Endothelial cell (in vitro differentiated cells): ENCODE measurements around the gene LSM10. TPM values are rescaled to one million over a fixed set of nuclear protein-coding genes. Genes with fewer than 3 reads are reported as not detected.
A peak's percentile ranks its signal among the peaks of the same experiment; 100 is the strongest.

Experiments
- DNase-seq: peaks from one replicate; pipeline ENCODE4 v3.0.0; 2021; ENCODE audit warnings: low spot score
- H3K27ac Mint-ChIP-seq: one replicate; pipeline ENCODE4 v1.8.0; 2021; ENCODE audit warnings: mixed read lengths, inconsistent platforms; ENCODE audit not compliant: unreplicated experiment
- H3K27me3 Mint-ChIP-seq: one replicate; pipeline ENCODE4 v1.8.0; 2021; ENCODE audit warnings: mild to moderate bottlenecking, moderate library complexity, mixed read lengths, inconsistent platforms; ENCODE audit not compliant: unreplicated experiment
- H3K36me3 Mint-ChIP-seq: one replicate; pipeline ENCODE4 v1.8.0; 2021; ENCODE audit warnings: mild to moderate bottlenecking, low read depth, mixed read lengths, inconsistent platforms; ENCODE audit not compliant: unreplicated experiment
- H3K4me1 Mint-ChIP-seq: one replicate; pipeline ENCODE4 v1.8.0; 2021; ENCODE audit warnings: mild to moderate bottlenecking, mixed read lengths, inconsistent platforms; ENCODE audit not compliant: unreplicated experiment
- H3K4me3 Mint-ChIP-seq: one replicate; pipeline ENCODE4 v1.8.0; 2021; ENCODE audit warnings: mild to moderate bottlenecking, mixed read lengths, inconsistent platforms; ENCODE audit not compliant: unreplicated experiment
- H3K9me3 Mint-ChIP-seq: one replicate; pipeline ENCODE4 v1.8.0; 2021; ENCODE audit warnings: mixed read lengths, inconsistent platforms; ENCODE audit not compliant: unreplicated experiment
- CTCF ChIP-seq: fragments of 200-600 bp; sonication (generic); IDR thresholded peaks from one replicate; pipeline ENCODE4 v1.5.0; 2021; ENCODE audit warnings: antibody characterized with exemption; ENCODE audit not compliant: unreplicated experiment
- total RNA-seq: library from RNA; stranded (reverse); fragmentation: NEBNext Ultra II Directional; extraction: Animal tissue kit (Norgen Biotek cat#: 25700); gene quantifications from one replicate; pipeline ENCODE4 v1.2.1, GENCODE V29; 2021; ENCODE audit not compliant: unreplicated experiment

The LSM10 gene
- total RNA-seq, 1 donor from 2014 or later, result 22.3 TPM

- Mint-ChIP-seq H3K4me1 (peaks cover 12% of the 10 kb centered on the region), H3K27me3 (peaks cover 8% of the 10 kb centered on the region), H3K27ac (no peak overlapping the region), H3K36me3 (peaks cover 15% of the 10 kb centered on the region), H3K9me3 (no peaks in the 10 kb centered on the region), H3K4me3 (no peak overlapping the region)
- TF ChIP-seq CTCF, result no peak
- DNase-seq, result no peak
Measured at GRCh38 chr1:36390411-36390810, 7.3 kb downstream of the LSM10 start.

- Mint-ChIP-seq H3K27ac (no peak overlapping the region), H3K36me3 (peaks cover 15% of the 10 kb centered on the region)
Measured at GRCh38 chr1:36389999-36390398, 7.7 kb downstream of the LSM10 start.

GRCh38 chr1:36389261-36389660 lies 8.4 kb downstream of the LSM10 start:
- Mint-ChIP-seq H3K4me1 (peaks cover 21% of the 10 kb centered on the region), H3K27ac (no peak overlapping the region), H3K36me3 (peaks cover 18% of the 10 kb centered on the region), H3K27me3 (peaks cover 8% of the 10 kb centered on the region), H3K4me3 (peak overlapping the region; percentile 40), H3K9me3 (no peaks in the 10 kb centered on the region)
- no peak for TF ChIP-seq CTCF
- DNase-seq, result no peak

More at GRCh38 chr1:36389999-36390398, 7.7 kb downstream of the LSM10 start:
- Mint-ChIP-seq H3K4me1 (peaks cover 14% of the 10 kb centered on the region), H3K9me3 (no peaks in the 10 kb centered on the region), H3K27me3 (peaks cover 8% of the 10 kb centered on the region), H3K4me3 (no peak overlapping the region)
- TF ChIP-seq CTCF, result no peak
- DNase-seq, result no peak

GRCh38 chr1:36387141-36387949 lies 10.4 kb downstream of the LSM10 start:
- peak overlapping the region; percentile 93 for H3K27ac Mint-ChIP-seq
- peaks cover 25% of the 10 kb centered on the region for H3K4me1 Mint-ChIP-seq
- H3K9me3 Mint-ChIP-seq, result no peaks in the 10 kb centered on the region
- H3K27me3 Mint-ChIP-seq, result peaks cover 6% of the 10 kb centered on the region
- TF ChIP-seq CTCF, result no peak
- H3K4me3 Mint-ChIP-seq, result no peak overlapping the region
- no peak for DNase-seq
- peaks cover 12% of the 10 kb centered on the region for H3K36me3 Mint-ChIP-seq

- TF ChIP-seq CTCF, result no peak
- peaks cover 6% of the 10 kb centered on the region for H3K27me3 Mint-ChIP-seq
- peak overlapping the region; percentile 91 for H3K4me3 Mint-ChIP-seq
- no peaks in the 10 kb centered on the region for H3K9me3 Mint-ChIP-seq
- peak overlapping the region; percentile 93 for H3K27ac Mint-ChIP-seq
- H3K4me1 Mint-ChIP-seq, result peaks cover 25% of the 10 kb centered on the region
- peak; percentile 38 for DNase-seq
- peaks cover 8% of the 10 kb centered on the region for H3K36me3 Mint-ChIP-seq
Measured at GRCh38 chr1:36386265-36387140, 11.2 kb downstream of the LSM10 start.
